Measurements from ENCODE around the gene ATP2A1.

ATP2A1 gene

DNA sequence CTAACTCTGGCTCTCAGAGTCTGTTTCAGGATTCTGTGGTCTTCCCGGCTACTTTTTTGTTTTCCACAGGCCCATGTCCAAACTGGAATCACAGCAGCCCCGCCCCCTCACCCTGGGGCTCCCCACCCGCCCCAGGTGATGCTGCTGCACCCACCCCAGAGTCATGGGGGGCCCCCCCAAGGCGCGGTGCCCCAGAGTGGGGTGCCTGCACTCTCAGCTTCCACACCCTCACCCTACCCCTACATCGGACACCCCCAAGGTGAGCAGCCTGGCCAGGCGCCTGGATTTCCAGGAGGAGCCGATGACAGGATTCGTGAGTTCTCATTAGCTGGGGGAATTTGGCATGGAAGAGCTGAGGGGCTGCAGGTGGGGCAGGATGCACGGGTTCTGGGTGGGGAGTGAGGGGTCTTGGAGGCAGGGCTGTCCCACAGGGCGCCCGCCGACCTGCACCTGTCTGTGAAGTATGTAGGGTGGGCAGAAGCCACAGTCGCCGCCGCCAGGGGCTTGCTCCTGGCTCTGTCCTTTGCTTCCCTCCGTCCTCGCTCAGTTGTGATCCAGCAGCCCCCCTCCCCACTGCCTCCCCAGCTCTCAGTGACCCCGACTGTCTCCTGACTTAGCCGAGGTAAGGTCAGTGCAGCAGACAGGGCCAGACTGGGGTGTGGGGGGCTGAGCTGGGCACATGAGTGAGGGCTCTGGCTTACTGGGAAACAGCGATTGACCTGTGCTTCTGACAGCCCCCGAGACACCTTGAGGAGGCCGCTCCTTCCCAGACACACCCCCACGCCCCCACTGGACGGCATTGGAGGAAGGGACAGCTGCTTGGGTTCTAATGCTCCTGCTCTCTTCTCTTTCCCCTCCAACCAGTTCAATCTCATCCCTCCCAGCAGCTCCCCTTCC, 42.2 kb upstream of the ATP2A1 start:
- H3K27ac ChIP-seq: no peak overlapping the region
- no peak overlapping the region for H3K4me3 ChIP-seq
- no peak for TF ChIP-seq CTCF (IDR thresholded peaks at IDR 0.05)
- no peaks in the 10 kb centered on the region for H3K9me3 ChIP-seq
- intact Hi-C loops (cut with DNase I; ENCODE audit: low total_unique reads): no loop called here
- no peaks in the 10 kb centered on the region for H3K4me1 ChIP-seq
- no peaks in the 10 kb centered on the region for H3K27me3 ChIP-seq
- peaks cover 66 to 78% (median 69%) of the 10 kb centered on the region in 3 donors for H3K36me3 ChIP-seq
- DNase-seq: no peak

DNA sequence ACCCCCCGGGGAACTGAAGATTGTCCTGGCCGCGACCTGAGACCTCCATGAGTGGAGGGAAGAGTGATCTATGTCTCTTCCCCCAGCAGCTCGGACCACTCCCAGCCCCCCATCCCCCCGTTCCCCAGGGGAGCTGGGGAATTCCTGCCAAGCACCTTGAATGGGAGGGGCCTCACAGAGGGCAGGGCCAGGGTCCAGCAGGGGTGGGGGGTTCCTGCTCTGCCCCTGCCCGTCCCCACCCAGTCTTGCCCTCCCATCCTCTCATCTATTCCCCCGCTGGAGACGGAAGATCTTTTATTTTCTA, 41.6 kb upstream of the ATP2A1 start:
- Histone ChIP-seq H3K4me1 (no peaks in the 10 kb centered on the region), H3K36me3 (peaks cover 61 to 76% (median 65%) of the 10 kb centered on the region in 3 donors), H3K27ac (no peak overlapping the region), H3K9me3 (no peaks in the 10 kb centered on the region), H3K4me3 (no peak overlapping the region), H3K27me3 (no peaks in the 10 kb centered on the region)
- intact Hi-C loops (cut with DNase I; ENCODE audit: low total_unique reads): no loop called here
- no peak for TF ChIP-seq CTCF (IDR thresholded peaks at IDR 0.05)
- no peak for DNase-seq

- no peak for DNase-seq
- Histone ChIP-seq H3K4me1 (no peaks in the 10 kb centered on the region), H3K9me3 (no peaks in the 10 kb centered on the region), H3K36me3 (peaks cover 61 to 76% (median 65%) of the 10 kb centered on the region in 3 donors), H3K27me3 (no peaks in the 10 kb centered on the region), H3K27ac (no peak overlapping the region), H3K4me3 (no peak overlapping the region)
- intact Hi-C loops (cut with DNase I; ENCODE audit: low total_unique reads): no loop called here
- TF ChIP-seq CTCF (IDR thresholded peaks at IDR 0.05): no peak
Observed at GRCh38 chr16:28837672-28838557, 40.4 kb upstream of the ATP2A1 start.

DNA sequence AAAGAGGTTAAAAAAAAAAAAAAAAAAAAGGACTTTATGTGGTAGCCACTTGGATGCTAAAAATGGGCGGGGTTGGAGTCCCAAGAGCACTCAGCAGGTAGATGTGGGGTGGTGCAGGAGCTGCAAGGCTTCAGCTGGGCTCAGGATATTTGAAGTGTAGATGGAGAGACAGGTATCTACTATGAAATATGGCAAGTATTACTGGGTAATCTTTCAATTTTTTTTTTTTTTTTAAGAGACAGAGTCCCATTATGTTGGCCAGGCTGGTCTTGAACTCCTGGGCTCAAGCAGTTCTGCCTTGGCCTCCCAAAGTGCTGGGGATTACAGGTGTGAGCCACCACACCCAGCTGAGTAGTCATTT, 39.8 kb upstream of the ATP2A1 start:
- Histone ChIP-seq H3K36me3 (peaks cover 61 to 76% (median 65%) of the 10 kb centered on the region in 3 donors), H3K27me3 (no peaks in the 10 kb centered on the region), H3K4me1 (no peaks in the 10 kb centered on the region), H3K4me3 (no peak overlapping the region), H3K27ac (no peak overlapping the region), H3K9me3 (no peaks in the 10 kb centered on the region)
- DNase-seq: no peak
- intact Hi-C loops (cut with DNase I; ENCODE audit: low total_unique reads): no loop called here
- no peak for TF ChIP-seq CTCF (IDR thresholded peaks at IDR 0.05)

DNA sequence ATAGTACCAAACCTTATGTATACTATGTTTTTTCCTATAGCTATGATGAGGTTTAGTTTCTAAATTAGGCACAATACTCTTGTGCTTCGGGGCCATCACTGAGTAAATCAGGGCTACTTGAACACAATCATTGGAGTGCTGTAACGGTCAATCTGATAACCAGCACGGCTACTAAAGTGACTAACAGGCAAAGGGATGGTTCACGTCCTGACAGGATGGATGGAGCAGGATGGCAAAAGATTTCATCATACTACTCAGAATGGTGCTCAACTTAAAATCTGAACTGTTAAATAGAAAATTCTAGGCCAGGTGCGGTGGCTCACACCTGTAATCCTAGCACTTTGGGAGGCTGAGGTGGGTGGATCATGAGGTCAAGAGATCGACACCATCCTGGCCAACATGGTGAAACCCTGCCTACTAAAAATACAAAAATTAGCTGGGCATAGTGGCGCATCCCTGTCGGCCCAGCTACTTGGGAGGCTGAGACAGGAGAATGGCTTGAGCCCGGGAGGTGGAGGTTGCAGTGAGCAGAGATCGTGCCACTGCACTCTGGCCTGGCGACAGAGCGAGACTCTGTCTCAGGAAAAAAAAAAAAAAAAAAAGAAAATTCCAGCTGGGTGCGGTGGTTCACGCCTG, 39.2 kb upstream of the ATP2A1 start:
- Histone ChIP-seq H3K27ac (peak overlapping the region in 1 of 2 donors; percentile 35), H3K4me3 (no peak overlapping the region), H3K9me3 (no peaks in the 10 kb centered on the region), H3K27me3 (no peaks in the 10 kb centered on the region), H3K4me1 (no peaks in the 10 kb centered on the region), H3K36me3 (peaks cover 61 to 76% (median 65%) of the 10 kb centered on the region in 3 donors)
- intact Hi-C loops (cut with DNase I; ENCODE audit: low total_unique reads): no loop called here
- TF ChIP-seq CTCF (IDR thresholded peaks at IDR 0.05): no peak
- no peak for DNase-seq

Measured in tibial artery (tissue), 4 donors.